Activated T-cell treated with anti-CD3 and anti-CD28 coated beads, Interleukin-2, amount 50 U/mL, for 1 hour (primary cell): ENCODE measurements around the gene ACAA2.
"Not testable (repeated sequence)": the region's sequence is repeated elsewhere in the genome, so short reads cannot be mapped to it uniquely, and the experiment has no call there.

Experiments
- DNase-seq: peaks from one replicate; pipeline ENCODE4 v3.0.0-alpha.2; 2020

Gene ACAA2

GRCh38 chr18:49844903-49845302 lies 31.6 kb upstream of the ACAA2 start:
- DNase-seq, result no peak

GRCh38 chr18:49843778-49844625 lies 30.7 kb upstream of the ACAA2 start:
- DNase-seq, result no peak

GRCh38 chr18:49843131-49843530 lies 29.8 kb upstream of the ACAA2 start:
- no peak for DNase-seq

- DNase-seq, result no peak
Measured at GRCh38 chr18:49842656-49843055, 29.3 kb upstream of the ACAA2 start.

- DNase-seq, result no peak
Measured at GRCh38 chr18:49841236-49842217, 28.2 kb upstream of the ACAA2 start.

GRCh38 chr18:49839012-49839411 lies 25.7 kb upstream of the ACAA2 start:
- DNase-seq, result no peak

- no peak for DNase-seq
Measured at GRCh38 chr18:49838381-49838780, 25.0 kb upstream of the ACAA2 start.

GRCh38 chr18:49837889-49838288 lies 24.6 kb upstream of the ACAA2 start:
- no peak for DNase-seq

- DNase-seq, result not testable (repeated sequence)
Measured at GRCh38 chr18:49837316-49837835, 24.0 kb upstream of the ACAA2 start.

GRCh38 chr18:49835405-49835804 lies 22.1 kb upstream of the ACAA2 start:
- no peak for DNase-seq

- no peak for DNase-seq
Measured at GRCh38 chr18:49834258-49834657, 20.9 kb upstream of the ACAA2 start.

GRCh38 chr18:49833814-49834213 lies 20.5 kb upstream of the ACAA2 start:
- DNase-seq, result no peak

GRCh38 chr18:49832221-49832647 lies 18.9 kb upstream of the ACAA2 start:
- DNase-seq, result no peak

- no peak for DNase-seq
Measured at GRCh38 chr18:49827996-49828395, 14.7 kb upstream of the ACAA2 start.

GRCh38 chr18:49819823-49820671 lies 6.7 kb upstream of the ACAA2 start:
- no peak for DNase-seq

- no peak for DNase-seq
Measured at GRCh38 chr18:49819071-49819662, 5.8 kb upstream of the ACAA2 start.

GRCh38 chr18:49817947-49818346 lies 4.6 kb upstream of the ACAA2 start:
- no peak for DNase-seq

GRCh38 chr18:49815927-49816326 lies 2.6 kb upstream of the ACAA2 start:
- DNase-seq, result no peak

GRCh38 chr18:49814147-49814499 lies 790 bp upstream of the ACAA2 start:
- DNase-seq, result no peak

- DNase-seq, result no peak
Measured at GRCh38 chr18:49813069-49813318, 339 bp downstream of the ACAA2 start.

- no peak for DNase-seq
Measured at GRCh38 chr18:49812286-49813068, 856 bp downstream of the ACAA2 start.
